Hematopoietic multipotent progenitor cell treated with erythropoietin and hydrocortisone succinate and interleukin-3 and kit ligand, for 6 days (in vitro differentiated cells): ENCODE data around the gene PROM1.

Experiments
- DNase-seq: peaks from one replicate; pipeline ENCODE4 v3.0.0-alpha.2; 2015

Gene PROM1

GRCh38 chr4:16083241-16084191 is at the start of gene PROM1:
Gene PROM1 (minus strand): TSS chr4:16084023. CDS start chr4:16075906, 8,117 bp downstream.
- DNase-seq: peak; percentile 51

GRCh38 chr4:16133406-16133805 is 49.6 kb upstream of the PROM1 start:
- no peak for DNase-seq

GRCh38 chr4:16131293-16131692 is 47.5 kb upstream of the PROM1 start:
- no peak for DNase-seq

- peak; percentile 22 for DNase-seq
Observed at GRCh38 chr4:16129336-16129735, 45.5 kb upstream of the PROM1 start.

GRCh38 chr4:16126714-16127113 is 42.9 kb upstream of the PROM1 start:
- no peak for DNase-seq

GRCh38 chr4:16125571-16126445 is 42.0 kb upstream of the PROM1 start:
- DNase-seq: no peak

GRCh38 chr4:16124232-16124631 is 40.4 kb upstream of the PROM1 start:
- DNase-seq: no peak

GRCh38 chr4:16123356-16124084 is 39.7 kb upstream of the PROM1 start:
- DNase-seq: no peak

- DNase-seq: peak; percentile 14
Observed at GRCh38 chr4:16122784-16123183, 39.0 kb upstream of the PROM1 start.

- DNase-seq: no peak
Observed at GRCh38 chr4:16122308-16122711, 38.5 kb upstream of the PROM1 start.

- DNase-seq: no peak
Observed at GRCh38 chr4:16120720-16121119, 36.9 kb upstream of the PROM1 start.

- no peak for DNase-seq
Observed at GRCh38 chr4:16119981-16120380, 36.2 kb upstream of the PROM1 start.

GRCh38 chr4:16118090-16118489 is 34.3 kb upstream of the PROM1 start:
- no peak for DNase-seq

- DNase-seq: no peak
Observed at GRCh38 chr4:16117164-16117563, 33.3 kb upstream of the PROM1 start.

GRCh38 chr4:16116493-16116990 is 32.7 kb upstream of the PROM1 start:
- DNase-seq: no peak

- no peak for DNase-seq
Observed at GRCh38 chr4:16116019-16116418, 32.2 kb upstream of the PROM1 start.

- no peak for DNase-seq
Observed at GRCh38 chr4:16114546-16114945, 30.7 kb upstream of the PROM1 start.

GRCh38 chr4:16113741-16114140 is 29.9 kb upstream of the PROM1 start:
- no peak for DNase-seq

- DNase-seq: no peak
Observed at GRCh38 chr4:16111533-16111932, 27.7 kb upstream of the PROM1 start.

GRCh38 chr4:16110661-16111290 is 27.0 kb upstream of the PROM1 start:
- DNase-seq: no peak

- no peak for DNase-seq
Observed at GRCh38 chr4:16110199-16110598, 26.4 kb upstream of the PROM1 start.

GRCh38 chr4:16109256-16109655 is 25.4 kb upstream of the PROM1 start:
- no peak for DNase-seq
